Ovary (tissue), 3 donors: Measurements from ENCODE around the gene IRF2BP2.

Source experiments
- CTCF ChIP-seq, 3 donors: fragments of 450-650 bp in 2 of 3; fragments of 200-600 bp in 1 of 3; IDR thresholded peaks; one replicate each; pipeline versions ENCODE4 v1.5.1 to v1.8.0; 2016 to 2022; ENCODE audit warnings: antibody characterized with exemption in 3 of 3, mild to moderate bottlenecking in 1 of 3
- POLR2A ChIP-seq: fragments of 450-650 bp; IDR thresholded peaks from one replicate; pipeline ENCODE4 v1.6.1; 2017; ENCODE audit warnings: antibody characterized with exemption, mild to moderate bottlenecking, moderate library complexity
- donor health status: DM: no; HTN: no; CAD: no.

DNA sequence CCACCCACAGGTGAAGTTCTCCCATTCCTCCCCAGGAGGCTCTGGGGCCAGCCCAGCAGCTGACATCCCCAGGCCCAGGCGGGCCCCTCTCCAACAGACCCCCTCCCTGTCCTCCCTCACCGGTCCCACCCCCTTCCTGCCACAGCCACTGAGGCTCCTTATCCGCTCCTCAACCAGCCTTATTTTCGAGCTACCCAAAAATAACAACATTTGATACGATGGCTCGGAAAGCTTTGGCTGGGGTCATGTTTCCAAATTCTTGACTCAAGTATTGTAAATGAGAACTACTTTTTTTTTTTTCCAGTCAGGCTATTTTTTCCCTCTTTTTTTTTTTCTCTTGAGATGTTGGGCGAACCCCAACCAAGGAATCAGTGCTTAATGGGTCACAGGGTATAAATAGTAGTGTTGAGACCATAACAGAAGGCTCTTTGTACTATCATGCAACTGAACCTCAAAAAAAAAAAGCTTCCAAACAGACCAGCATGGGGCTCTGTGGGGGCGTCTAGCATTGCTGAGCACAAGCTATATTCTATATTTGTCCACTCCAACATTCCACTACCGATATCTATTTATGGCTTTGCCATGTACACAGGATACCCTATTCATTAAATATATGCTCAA lies 27.2 kb downstream of the IRF2BP2 start:
- TF ChIP-seq CTCF (IDR thresholded peaks at IDR 0.05) (no peak), POLR2A (no peak)
